A673 (cell line): Measurements from ENCODE around the gene PRRT3. TPM values are rescaled to one million over a fixed set of nuclear protein-coding genes. Genes with fewer than 3 reads are reported as not detected.
"Not testable (repeated sequence)": the region's sequence is repeated elsewhere in the genome, so short reads cannot be mapped to it uniquely, and the experiment has no call there.

Experiments
- BruUV-seq: library from RNA; stranded (reverse); fragments of 400-500 nt; replicated peaks from 2 replicates; lab custom pipeline; 2021; lab: Mats Ljungman, UMichigan
- CTCF ChIA-PET: fragments of 300-600 bp; sonication (Branson Sonifier 250); formaldehyde crosslinking; loops from one replicate; lab custom pipeline; 2022; ENCODE audit warnings: antibody characterized with exemption; lab: Charles Lee
- POLR2A ChIA-PET: fragments of 300-600 bp; sonication (Branson Sonifier 250); formaldehyde crosslinking; loops from one replicate; lab custom pipeline; 2022; ENCODE audit warnings: antibody characterized with exemption; ENCODE audit not compliant: low non-redundant PET; lab: Charles Lee
- DNase-seq: peaks from one replicate; pipeline ENCODE4 v3.0.0-alpha.2; 2015; ENCODE audit warnings: low spot score
- H3K27ac ChIP-seq: fragments of 200-600 bp; sonication (generic); 2 replicates; pipeline ENCODE4 v1.5.1; 2016; ENCODE audit warnings: mixed run types, low read depth, mild to moderate bottlenecking, mixed read lengths, antibody characterized with exemption, low read length; ENCODE audit not compliant: poor library complexity, severe bottlenecking
- H3K27me3 ChIP-seq: fragments of 200-600 bp; sonication (generic); replicated peaks from 2 replicates; pipeline ENCODE4 v1.6.1; 2017; ENCODE audit warnings: mixed run types, low read depth, mild to moderate bottlenecking, mixed read lengths, antibody characterized with exemption, low read length; ENCODE audit not compliant: insufficient read depth, poor library complexity
- H3K36me3 ChIP-seq: fragments of 200-600 bp; sonication (generic); 2 replicates; pipeline ENCODE4 v1.6.1; 2016; ENCODE audit warnings: mixed run types, mild to moderate bottlenecking, mixed read lengths, antibody characterized with exemption, low read length; ENCODE audit not compliant: insufficient read depth, poor library complexity, severe bottlenecking
- H3K4me1 ChIP-seq: fragments of 200-600 bp; sonication (generic); 2 replicates; pipeline ENCODE4 v1.6.1; 2017; ENCODE audit warnings: mixed run types, mild to moderate bottlenecking, mixed read lengths, antibody characterized with exemption, low read length; ENCODE audit not compliant: insufficient read depth, poor library complexity, severe bottlenecking
- H3K4me3 ChIP-seq: fragments of 200-600 bp; sonication (generic); 2 replicates; pipeline ENCODE4 v1.5.1; 2016; ENCODE audit warnings: low read depth, mixed run types, mild to moderate bottlenecking, mixed read lengths, low read length; ENCODE audit not compliant: poor library complexity, severe bottlenecking
- H3K9me3 ChIP-seq: fragments of 200-600 bp; sonication (generic); 2 replicates; pipeline ENCODE4 v1.6.1; 2016; ENCODE audit warnings: mixed run types, low read depth, mild to moderate bottlenecking, mixed read lengths, antibody characterized with exemption, low read length; ENCODE audit not compliant: poor library complexity, severe bottlenecking
- CTCF ChIP-seq: fragments of 300-800, 200-600 bp; sonication (generic); conservative IDR thresholded peaks from 2 replicates; pipeline ENCODE4 v1.5.1; 2017; ENCODE audit warnings: low read depth, mild to moderate bottlenecking, antibody characterized with exemption, low read length, moderate library complexity, mixed read lengths
- EZH2 ChIP-seq: fragments of 200-600 bp; sonication (generic); IDR thresholded peaks from 2 replicates; pipeline ENCODE4 v1.6.1; 2017; ENCODE audit warnings: borderline replicate concordance, low read depth, mild to moderate bottlenecking, mixed read lengths, antibody characterized with exemption, low read length; ENCODE audit not compliant: poor library complexity, severe bottlenecking
- intact Hi-C: fragments of 100-400 bp; cut with micrococcal nuclease; formaldehyde crosslinking; loops from one replicate; pipeline ENCODE4 v1.10.0; 2022; ENCODE audit not compliant: unreplicated experiment
- total RNA-seq: library from RNA; stranded (reverse); gene quantifications from 2 replicates; pipeline ENCODE4 v1.2.3, GENCODE V29; 2021

Gene PRRT3
- total RNA-seq, 1 experiment from 2014 or later, result 1.1 TPM

- Histone ChIP-seq H3K36me3 (no peaks in the 10 kb centered on the region), H3K27me3 (no peaks in the 10 kb centered on the region), H3K4me1 (peaks cover 13% of the 10 kb centered on the region), H3K27ac (no peak overlapping the region), H3K9me3 (no peaks in the 10 kb centered on the region), H3K4me3 (no peak overlapping the region)
- intact Hi-C loops, result no loop called here
- TF ChIP-seq EZH2 (no peak), CTCF (no peak)
- POLR2A ChIA-PET, result no interaction called here
- CTCF ChIA-PET, result no interaction called here
- no TSS peak for BruUV-seq
- DNase-seq, result no peak
Observed at GRCh38 chr3:9899289-9899791, 52.9 kb downstream of the PRRT3 start.

GRCh38 chr3:9898467-9899241, 53.6 kb downstream of the PRRT3 start:
- H3K36me3 ChIP-seq, result peaks cover 5% of the 10 kb centered on the region
- no peak overlapping the region for H3K4me3 ChIP-seq
- H3K9me3 ChIP-seq, result no peaks in the 10 kb centered on the region
- H3K4me1 ChIP-seq, result peaks cover 13% of the 10 kb centered on the region
- no peak for DNase-seq
- BruUV-seq, result no TSS peak
- intact Hi-C loops, result no loop called here
- no peaks in the 10 kb centered on the region for H3K27me3 ChIP-seq
- no peak overlapping the region for H3K27ac ChIP-seq
- TF ChIP-seq EZH2, result no peak
- TF ChIP-seq CTCF, result no peak
- POLR2A ChIA-PET, result no interaction called here
- CTCF ChIA-PET, result no interaction called here

GRCh38 chr3:9897408-9898372, 54.5 kb downstream of the PRRT3 start:
- DNase-seq, result no peak
- ChIA-PET POLR2A (no interaction called here), CTCF (no interaction called here)
- no peak for TF ChIP-seq CTCF
- no peak for TF ChIP-seq EZH2
- no peaks in the 10 kb centered on the region for H3K9me3 ChIP-seq
- H3K4me1 ChIP-seq, result peaks cover 3% of the 10 kb centered on the region
- H3K27ac ChIP-seq, result no peak overlapping the region
- intact Hi-C loops, result no loop called here
- H3K27me3 ChIP-seq, result no peaks in the 10 kb centered on the region
- no TSS peak for BruUV-seq
- H3K4me3 ChIP-seq, result no peak overlapping the region
- peaks cover 15% of the 10 kb centered on the region for H3K36me3 ChIP-seq

GRCh38 chr3:9896755-9897407, 55.3 kb downstream of the PRRT3 start:
- H3K4me1 ChIP-seq, DNase-seq, intact Hi-C loops, BruUV-seq, H3K27ac ChIP-seq, POLR2A ChIA-PET, CTCF ChIA-PET, H3K27me3 ChIP-seq, H3K4me3 ChIP-seq, H3K9me3 ChIP-seq: not testable (repeated sequence)
- H3K36me3 ChIP-seq, result peaks cover 23% of the 10 kb centered on the region
